Stimulated activated memory B cell treated with anti-CD40 and anti-IgM and Interleukin-4, amounts not matched to agents 10 μg/mL and 1 μg/mL and 100 μg/mL, for 72 hours (primary cell): ENCODE results near the gene CABP1.

Experiments
- ATAC-seq: fragments of 150-1000 bp; cut with Tn5 transposase; 2 replicates; pipeline ENCODE4 v1.10.0; 2021
- H3K27ac Mint-ChIP-seq: one replicate; pipeline ENCODE4 v1.8.0; 2022; ENCODE audit warnings: mild to moderate bottlenecking, mixed read lengths
- H3K27me3 Mint-ChIP-seq: one replicate; pipeline ENCODE4 v1.8.0; 2022; ENCODE audit warnings: mixed read lengths
- H3K36me3 Mint-ChIP-seq: one replicate; pipeline ENCODE4 v1.8.0; 2022; ENCODE audit warnings: mixed read lengths
- H3K4me1 Mint-ChIP-seq: one replicate; pipeline ENCODE4 v1.8.0; 2022; ENCODE audit warnings: mixed read lengths
- H3K4me3 Mint-ChIP-seq: one replicate; pipeline ENCODE4 v1.8.0; 2022; ENCODE audit warnings: mild to moderate bottlenecking, moderate library complexity, mixed read lengths
- H3K9me3 Mint-ChIP-seq: one replicate; pipeline ENCODE4 v1.8.0; 2022; ENCODE audit warnings: mixed read lengths

CABP1 gene

GRCh38 chr12:120711411-120711810 lies 71.0 kb downstream of the CABP1 start:
- Mint-ChIP-seq H3K27me3 (no peaks in the 10 kb centered on the region), H3K36me3 (peaks cover 11% of the 10 kb centered on the region), H3K4me3 (peak overlapping the region; percentile 84), H3K9me3 (no peaks in the 10 kb centered on the region), H3K27ac (peak overlapping the region; percentile 84), H3K4me1 (peaks cover 26% of the 10 kb centered on the region)
- ATAC-seq = no peak

- Mint-ChIP-seq H3K27me3 (no peaks in the 10 kb centered on the region), H3K9me3 (no peaks in the 10 kb centered on the region), H3K4me1 (peaks cover 26% of the 10 kb centered on the region), H3K4me3 (no peak overlapping the region), H3K27ac (no peak overlapping the region), H3K36me3 (peaks cover 20% of the 10 kb centered on the region)
- no peak for ATAC-seq
These were observed 72.2 kb downstream of the CABP1 start for GRCh38 chr12:120712610-120713009.

GRCh38 chr12:120713861-120714482 lies 73.5 kb downstream of the CABP1 start:
- Mint-ChIP-seq H3K9me3 (no peaks in the 10 kb centered on the region), H3K4me1 (peaks cover 33% of the 10 kb centered on the region), H3K27ac (no peak overlapping the region), H3K36me3 (peaks cover 30% of the 10 kb centered on the region), H3K27me3 (no peaks in the 10 kb centered on the region), H3K4me3 (no peak overlapping the region)
- ATAC-seq = peak; percentile 66
